ENCODE results near the gene ADAD2. TPM values are rescaled to one million over a fixed set of nuclear protein-coding genes. Genes with fewer than 3 reads are reported as not detected.
A peak's percentile ranks its signal among the peaks of the same experiment; 100 is the strongest.

Gene ADAD2
- total and polyA plus RNA-seq, 10 of the 15 experiments (the other 5 are each of a cell fraction or from before 2014, with no cell fraction given) = 0.44 to 0.68 (median 0.51) TPM; not detected in 7

DNA sequence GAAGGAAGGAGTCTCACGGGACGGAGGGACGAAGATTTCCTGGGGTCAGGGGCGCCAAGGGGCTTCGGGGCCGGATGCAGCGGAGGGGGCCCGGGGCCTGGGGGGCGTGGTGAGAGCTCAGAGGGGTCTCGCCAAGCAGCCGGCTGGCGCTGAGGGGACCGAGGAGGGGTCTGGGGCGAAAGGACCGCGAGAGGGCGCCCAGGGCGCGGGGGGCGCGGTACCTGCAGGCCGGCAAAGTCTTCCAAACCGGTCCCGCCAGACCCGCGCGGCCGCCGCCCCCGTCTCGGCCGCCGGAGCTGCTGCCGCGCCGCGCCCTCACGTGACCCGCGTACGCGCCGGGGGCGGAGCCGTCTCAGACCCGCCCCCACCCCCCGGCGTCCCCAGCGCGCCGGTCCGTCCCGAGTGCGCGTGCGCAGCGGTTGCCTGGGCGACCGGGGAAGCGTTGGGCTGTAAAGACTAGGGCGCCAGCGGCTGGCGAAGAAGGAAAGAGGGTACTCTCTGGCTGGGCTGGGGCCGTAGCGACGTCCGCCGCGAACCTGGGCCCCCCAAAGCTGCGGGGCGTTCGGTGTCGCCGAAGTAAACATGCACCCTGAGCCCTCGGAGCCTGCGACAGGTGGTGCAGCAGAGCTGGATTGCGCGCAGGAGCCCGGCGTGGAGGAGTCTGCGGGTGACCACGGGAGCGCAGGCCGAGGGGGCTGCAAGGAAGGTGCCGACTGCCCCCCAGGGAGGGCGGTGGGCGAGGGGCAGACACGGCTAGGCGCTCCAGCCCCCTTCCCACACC lies 45.9 kb upstream of the ADAD2 start, which contains the start of the genes DNAAF1 and HSDL1 (continued):
- TF ChIP-seq FOS (IDR thresholded peaks at IDR 0.05; ENCODE audit: borderline replicate concordance, extremely low read depth, insufficient read length) = no peak
- TF ChIP-seq, protein P1, sequence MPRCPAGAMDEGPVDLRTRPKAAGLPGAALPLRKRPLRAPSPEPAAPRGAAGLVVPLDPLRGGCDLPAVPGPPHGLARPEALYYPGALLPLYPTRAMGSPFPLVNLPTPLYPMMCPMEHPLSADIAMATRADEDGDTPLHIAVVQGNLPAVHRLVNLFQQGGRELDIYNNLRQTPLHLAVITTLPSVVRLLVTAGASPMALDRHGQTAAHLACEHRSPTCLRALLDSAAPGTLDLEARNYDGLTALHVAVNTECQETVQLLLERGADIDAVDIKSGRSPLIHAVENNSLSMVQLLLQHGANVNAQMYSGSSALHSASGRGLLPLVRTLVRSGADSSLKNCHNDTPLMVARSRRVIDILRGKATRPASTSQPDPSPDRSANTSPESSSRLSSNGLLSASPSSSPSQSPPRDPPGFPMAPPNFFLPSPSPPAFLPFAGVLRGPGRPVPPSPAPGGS (IDR thresholded peaks at IDR 0.05; ENCODE audit: borderline replicate concordance, insufficient read depth, low read depth, low read length, poor library complexity, severe bottlenecking) = no peak
- TF ChIP-seq ZNF217 (IDR thresholded peaks at IDR 0.05) = no peak
- TF ChIP-seq, protein P2, sequence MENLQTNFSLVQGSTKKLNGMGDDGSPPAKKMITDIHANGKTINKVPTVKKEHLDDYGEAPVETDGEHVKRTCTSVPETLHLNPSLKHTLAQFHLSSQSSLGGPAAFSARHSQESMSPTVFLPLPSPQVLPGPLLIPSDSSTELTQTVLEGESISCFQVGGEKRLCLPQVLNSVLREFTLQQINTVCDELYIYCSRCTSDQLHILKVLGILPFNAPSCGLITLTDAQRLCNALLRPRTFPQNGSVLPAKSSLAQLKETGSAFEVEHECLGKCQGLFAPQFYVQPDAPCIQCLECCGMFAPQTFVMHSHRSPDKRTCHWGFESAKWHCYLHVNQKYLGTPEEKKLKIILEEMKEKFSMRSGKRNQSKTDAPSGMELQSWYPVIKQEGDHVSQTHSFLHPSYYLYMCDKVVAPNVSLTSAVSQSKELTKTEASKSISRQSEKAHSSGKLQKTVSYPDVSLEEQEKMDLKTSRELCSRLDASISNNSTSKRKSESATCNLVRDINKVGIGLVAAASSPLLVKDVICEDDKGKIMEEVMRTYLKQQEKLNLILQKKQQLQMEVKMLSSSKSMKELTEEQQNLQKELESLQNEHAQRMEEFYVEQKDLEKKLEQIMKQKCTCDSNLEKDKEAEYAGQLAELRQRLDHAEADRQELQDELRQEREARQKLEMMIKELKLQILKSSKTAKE (IDR thresholded peaks at IDR 0.05; ENCODE audit: low read depth, poor library complexity, severe bottlenecking) = no peak
- TF ChIP-seq RAD21 (IDR thresholded peaks at IDR 0.05; ENCODE audit: insufficient read depth, low read depth, low read length) = no peak
- no peak for TF ChIP-seq SIX5 (IDR thresholded peaks at IDR 0.05; ENCODE audit: low read depth, low read length, severe bottlenecking)
- no peak for TF ChIP-seq KDM1A (IDR thresholded peaks at IDR 0.05; ENCODE audit: borderline replicate concordance)
- TF ChIP-seq SREBF1 (IDR thresholded peaks at IDR 0.05; ENCODE audit: low read length) = no peak
- TF ChIP-seq DPF2 (IDR thresholded peaks at IDR 0.05) = peak; percentile 62
- TF ChIP-seq CBFB (IDR thresholded peaks at IDR 0.05; ENCODE audit: low read depth) = no peak
- TF ChIP-seq ZZZ3 (IDR thresholded peaks at IDR 0.05; ENCODE audit: control insufficient read depth, insufficient read length, low read depth) = no peak
- TF ChIP-seq CBX5 (IDR thresholded peaks at IDR 0.05; ENCODE audit: low read depth) = no peak
- peak; percentile 42 for TF ChIP-seq IKZF1 (conservative IDR thresholded peaks at IDR 0.05)
- no peak for TF ChIP-seq BRCA1 (IDR thresholded peaks at IDR 0.05; ENCODE audit: low read depth, low read length)
- TF ChIP-seq, protein P3, sequence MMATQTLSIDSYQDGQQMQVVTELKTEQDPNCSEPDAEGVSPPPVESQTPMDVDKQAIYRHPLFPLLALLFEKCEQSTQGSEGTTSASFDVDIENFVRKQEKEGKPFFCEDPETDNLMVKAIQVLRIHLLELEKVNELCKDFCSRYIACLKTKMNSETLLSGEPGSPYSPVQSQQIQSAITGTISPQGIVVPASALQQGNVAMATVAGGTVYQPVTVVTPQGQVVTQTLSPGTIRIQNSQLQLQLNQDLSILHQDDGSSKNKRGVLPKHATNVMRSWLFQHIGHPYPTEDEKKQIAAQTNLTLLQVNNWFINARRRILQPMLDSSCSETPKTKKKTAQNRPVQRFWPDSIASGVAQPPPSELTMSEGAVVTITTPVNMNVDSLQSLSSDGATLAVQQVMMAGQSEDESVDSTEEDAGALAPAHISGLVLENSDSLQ (IDR thresholded peaks at IDR 0.05) = no peak
- TF ChIP-seq JUNB (IDR thresholded peaks at IDR 0.05) = no peak
- TF ChIP-seq CBX3 (IDR thresholded peaks at IDR 0.05; ENCODE audit: borderline replicate concordance, low read depth) = no peak
- no peak for TF ChIP-seq NFYA (IDR thresholded peaks at IDR 0.05; ENCODE audit: borderline replicate concordance, low read depth, low read length)
- peak; percentile 37; the same call in 1 of the 2 replicates for TF ChIP-seq HCFC1 (IDR thresholded peaks at IDR 0.05; ENCODE audit: low read length)
- no peak for TF ChIP-seq MTA2 (IDR thresholded peaks at IDR 0.05; ENCODE audit: low read depth)
- peak; percentile 50 to 89 for TF ChIP-seq EGR1 (IDR thresholded peaks at IDR 0.05; ENCODE audit: borderline replicate concordance in 1 of 2, low read depth in 2 of 2, low read length in 2 of 2)
- TF ChIP-seq NR2C1 (IDR thresholded peaks at IDR 0.05) = 0 out of 2 replicates have a peak, but pooled peaks have one; percentile 31
- TF ChIP-seq, protein P4, sequence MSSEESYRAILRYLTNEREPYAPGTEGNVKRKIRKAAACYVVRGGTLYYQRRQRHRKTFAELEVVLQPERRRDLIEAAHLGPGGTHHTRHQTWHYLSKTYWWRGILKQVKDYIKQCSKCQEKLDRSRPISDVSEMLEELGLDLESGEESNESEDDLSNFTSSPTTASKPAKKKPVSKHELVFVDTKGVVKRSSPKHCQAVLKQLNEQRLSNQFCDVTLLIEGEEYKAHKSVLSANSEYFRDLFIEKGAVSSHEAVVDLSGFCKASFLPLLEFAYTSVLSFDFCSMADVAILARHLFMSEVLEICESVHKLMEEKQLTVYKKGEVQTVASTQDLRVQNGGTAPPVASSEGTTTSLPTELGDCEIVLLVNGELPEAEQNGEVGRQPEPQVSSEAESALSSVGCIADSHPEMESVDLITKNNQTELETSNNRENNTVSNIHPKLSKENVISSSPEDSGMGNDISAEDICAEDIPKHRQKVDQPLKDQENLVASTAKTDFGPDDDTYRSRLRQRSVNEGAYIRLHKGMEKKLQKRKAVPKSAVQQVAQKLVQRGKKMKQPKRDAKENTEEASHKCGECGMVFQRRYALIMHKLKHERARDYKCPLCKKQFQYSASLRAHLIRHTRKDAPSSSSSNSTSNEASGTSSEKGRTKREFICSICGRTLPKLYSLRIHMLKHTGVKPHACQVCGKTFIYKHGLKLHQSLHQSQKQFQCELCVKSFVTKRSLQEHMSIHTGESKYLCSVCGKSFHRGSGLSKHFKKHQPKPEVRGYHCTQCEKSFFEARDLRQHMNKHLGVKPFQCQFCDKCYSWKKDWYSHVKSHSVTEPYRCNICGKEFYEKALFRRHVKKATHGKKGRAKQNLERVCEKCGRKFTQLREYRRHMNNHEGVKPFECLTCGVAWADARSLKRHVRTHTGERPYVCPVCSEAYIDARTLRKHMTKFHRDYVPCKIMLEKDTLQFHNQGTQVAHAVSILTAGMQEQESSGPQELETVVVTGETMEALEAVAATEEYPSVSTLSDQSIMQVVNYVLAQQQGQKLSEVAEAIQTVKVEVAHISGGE (CRISPR knock-in tag; IDR thresholded peaks at IDR 0.05) = no peak

Measured in GM12878 (cell line).